Measurements from ENCODE around the gene ARID3B. TPM values are rescaled to one million over a fixed set of nuclear protein-coding genes. Genes with fewer than 3 reads are reported as not detected.

The ARID3B gene
- total and polyA plus RNA-seq, 2 of the 4 experiments (the other 2 are of a cell fraction) = 2.5 to 5.0 TPM

GRCh38 chr15:74500401-74500800 is 40.6 kb upstream of the ARID3B start:
- Histone ChIP-seq H2BK5ac (ENCODE audit: low read depth, low read length, poor library complexity, severe bottlenecking) (no peak overlapping the region), H3K9ac (ENCODE audit: low read depth, low read length) (no peak overlapping the region), H3K18ac (ENCODE audit: low read depth, low read length) (no peak overlapping the region), H2AFZ (replicated peaks; ENCODE audit: low read length, poor library complexity) (no peak overlapping the region), H2BK120ac (ENCODE audit: low read depth, low read length) (no peak overlapping the region), H3K14ac (replicated peaks; ENCODE audit: low read depth, low read length) (no peak overlapping the region), H3K4me1 (ENCODE audit: control insufficient read depth, insufficient read depth, low read length) (no peaks in the 10 kb centered on the region; the same call in 1 of the 2 replicates), H2BK20ac (ENCODE audit: low read depth, low read length) (no peak overlapping the region), H3K4ac (ENCODE audit: low read depth, low read length) (no peak overlapping the region), H3K27ac (ENCODE audit: insufficient read depth, low read length) (no peak overlapping the region), H4K8ac (ENCODE audit: low read depth in 2 of 2, low read length in 2 of 2) (no peak overlapping the region), H3K4me2 (ENCODE audit: low read depth, low read length) (no peak overlapping the region), H3K9me3 (ENCODE audit: control insufficient read depth, insufficient read depth, low read length) (0 out of 2 replicates have a peak, but pooled peaks cover 2% of the 10 kb centered on the region), H3K27me3 (ENCODE audit: control insufficient read depth, insufficient read depth, low read length) (no peaks in the 10 kb centered on the region), H3K79me1 (ENCODE audit: low read depth in 1 of 2, low read length in 2 of 2) (no peaks in the 10 kb centered on the region), H4K5ac (ENCODE audit: low read depth, low read length) (no peak overlapping the region), H4K91ac (ENCODE audit: insufficient read depth, low read depth, low read length) (no peak overlapping the region), H2AK5ac (ENCODE audit: low read depth, low read length) (no peak overlapping the region), H3K4me3 (ENCODE audit: insufficient read depth, low read depth, low read length) (no peak overlapping the region), H2BK15ac (ENCODE audit: low read depth, low read length) (no peak overlapping the region), H4K20me1 (ENCODE audit: insufficient read depth, low read length) (0 out of 2 replicates have a peak, but pooled peaks cover 3% of the 10 kb centered on the region), H3K9me1 (ENCODE audit: insufficient read depth, low read length) (no peaks in the 10 kb centered on the region), H3K56ac (ENCODE audit: extremely low read depth, insufficient read depth, low read length) (no peak overlapping the region), H3K23ac (ENCODE audit: low read depth, low read length) (no peak overlapping the region), H3K36me3 (ENCODE audit: control insufficient read depth, insufficient read depth, low read length) (no peaks in the 10 kb centered on the region), H2AK9ac (replicated peaks; ENCODE audit: low read depth, low read length, poor library complexity) (no peak overlapping the region)
- ChIA-PET CTCF (no interaction called here), POLR2A (ENCODE audit: unreplicated experiment) (no interaction called here)
- no TSS peak for BruUV-seq (replicated peaks)
- in situ Hi-C loops (cut with MboI; ENCODE audit: low sequenced_read_pairs) = no loop called here
- TF ChIP-seq BHLHE40 (IDR thresholded peaks at IDR 0.05; ENCODE audit: low read depth, low read length) (no peak), MXI1 (IDR thresholded peaks at IDR 0.05; ENCODE audit: borderline replicate concordance, low read depth, low read length) (no peak), ELK1 (IDR thresholded peaks at IDR 0.05; ENCODE audit: borderline replicate concordance, low read depth, low read length) (no peak), CTCF (conservative IDR thresholded peaks at IDR 0.05; ENCODE audit: low read depth, low read length) (no peak), NFE2L2 (IDR thresholded peaks at IDR 0.05; ENCODE audit: low read depth, low read length) (no peak), RFX5 (IDR thresholded peaks at IDR 0.05; ENCODE audit: low read depth, low read length) (no peak), FOS (IDR thresholded peaks at IDR 0.05; ENCODE audit: low read depth, low read length) (no peak), CHD1 (IDR thresholded peaks at IDR 0.05; ENCODE audit: low read depth, low read length) (no peak), USF2 (IDR thresholded peaks at IDR 0.05; ENCODE audit: low read depth, low read length) (no peak), CEBPB (IDR thresholded peaks at IDR 0.05; ENCODE audit: low read depth, low read length) (no peak), RAD21 (IDR thresholded peaks at IDR 0.05; ENCODE audit: low read length) (no peak), RCOR1 (IDR thresholded peaks at IDR 0.05; ENCODE audit: insufficient replicate concordance, low read length) (no peak), MAFK (IDR thresholded peaks at IDR 0.05; ENCODE audit: low read depth, low read length) (no peak), MAZ (IDR thresholded peaks at IDR 0.05; ENCODE audit: borderline replicate concordance, low read depth, low read length) (no peak), POLR2A (IDR thresholded peaks at IDR 0.05; ENCODE audit: low read depth, low read length) (no peak), SMC3 (IDR thresholded peaks at IDR 0.05; ENCODE audit: low read depth, low read length) (no peak)
- WGBS, 2 experiments (ENCODE audit: extremely low coverage in 2 of 2, insufficient read length in 1 of 2) = no CpG with 5 or more reads among the region's 2 CpGs
- intact Hi-C loops (cut with micrococcal nuclease) = no loop called here
- dilution Hi-C loops (cut with HindIII; ENCODE audit: low sequenced_read_pairs, unreplicated experiment) = no loop called here
- ATAC-seq (ENCODE audit: low read depth) (no peak), DNase-seq (no peak)

All from IMR-90 (cell line).